ENCODE measurements around the gene MGLL. TPM values are rescaled to one million over a fixed set of nuclear protein-coding genes. Genes with fewer than 3 reads are reported as not detected.

The MGLL gene
- total RNA-seq, 3 donors from 2014 or later: 25.8 to 79.5 (median 30.2) TPM

GRCh38 chr3:127733781-127734180 is 88.5 kb downstream of the MGLL start:
- intact Hi-C loops (cut with DNase I; ENCODE audit: low total_unique reads): loop anchor here (5.0 kb wide), 1 partner anchor 814 kb away; no protein-coding TSS in a partner anchor
- Histone ChIP-seq H3K36me3 (no peaks in the 10 kb centered on the region), H3K4me3 (no peak overlapping the region), H3K27me3 (no peaks in the 10 kb centered on the region), H3K27ac (no peak overlapping the region), H3K9me3 (no peaks in the 10 kb centered on the region), H3K4me1 (peaks cover 4 to 19% of the 10 kb centered on the region in 2 donors)
- no peak for DNase-seq (ENCODE audit: low spot score in 2 of 2)
- TF ChIP-seq POLR2AphosphoS5 (IDR thresholded peaks at IDR 0.05) (no peak), CTCF (IDR thresholded peaks at IDR 0.05) (no peak), POLR2A (IDR thresholded peaks at IDR 0.05) (no peak)

- no peaks in the 10 kb centered on the region for H3K36me3 ChIP-seq
- intact Hi-C loops (cut with DNase I; ENCODE audit: low total_unique reads): loop anchor here (5.0 kb wide), 1 partner anchor 814 kb away; no protein-coding TSS in a partner anchor
- no peak for DNase-seq (ENCODE audit: low spot score in 2 of 2)
- H3K27ac ChIP-seq: no peak overlapping the region
- H3K9me3 ChIP-seq: no peaks in the 10 kb centered on the region
- TF ChIP-seq POLR2A (IDR thresholded peaks at IDR 0.05) (no peak), POLR2AphosphoS5 (IDR thresholded peaks at IDR 0.05) (no peak), CTCF (IDR thresholded peaks at IDR 0.05) (no peak)
- peaks cover 4 to 16% of the 10 kb centered on the region in 2 donors for H3K4me1 ChIP-seq
- no peak overlapping the region for H3K4me3 ChIP-seq
- H3K27me3 ChIP-seq: no peaks in the 10 kb centered on the region
Measured at GRCh38 chr3:127732879-127733350, 89.4 kb downstream of the MGLL start.

GRCh38 chr3:127732303-127732702 is 90.0 kb downstream of the MGLL start:
- Histone ChIP-seq H3K9me3 (no peaks in the 10 kb centered on the region), H3K27ac (no peak overlapping the region), H3K36me3 (no peaks in the 10 kb centered on the region), H3K4me3 (no peak overlapping the region), H3K4me1 (peaks cover 4 to 16% of the 10 kb centered on the region in 2 donors), H3K27me3 (no peaks in the 10 kb centered on the region)
- intact Hi-C loops (cut with DNase I; ENCODE audit: low total_unique reads): loop anchor here (5.0 kb wide), 1 partner anchor 815 kb away; no protein-coding TSS in a partner anchor
- DNase-seq (ENCODE audit: low spot score in 2 of 2): no peak
- TF ChIP-seq CTCF (IDR thresholded peaks at IDR 0.05): no peak
- no peak for TF ChIP-seq POLR2AphosphoS5 (IDR thresholded peaks at IDR 0.05)
- TF ChIP-seq POLR2A (IDR thresholded peaks at IDR 0.05): no peak

GRCh38 chr3:127731546-127732289 is 90.6 kb downstream of the MGLL start:
- Histone ChIP-seq H3K36me3 (no peaks in the 10 kb centered on the region), H3K27me3 (no peaks in the 10 kb centered on the region), H3K9me3 (no peaks in the 10 kb centered on the region), H3K4me3 (no peak overlapping the region), H3K27ac (no peak overlapping the region), H3K4me1 (peaks cover 4 to 16% of the 10 kb centered on the region in 2 donors)
- intact Hi-C loops (cut with DNase I; ENCODE audit: low total_unique reads): loop anchor here (5.0 kb wide), 1 partner anchor 816 kb away; no protein-coding TSS in a partner anchor
- no peak for TF ChIP-seq POLR2AphosphoS5 (IDR thresholded peaks at IDR 0.05)
- TF ChIP-seq CTCF (IDR thresholded peaks at IDR 0.05): no peak
- no peak for TF ChIP-seq POLR2A (IDR thresholded peaks at IDR 0.05)
- DNase-seq (ENCODE audit: low spot score in 2 of 2): no peak

- DNase-seq (ENCODE audit: low spot score in 2 of 2): no peak
- no peak overlapping the region for H3K4me3 ChIP-seq
- no peaks in the 10 kb centered on the region for H3K36me3 ChIP-seq
- intact Hi-C loops (cut with DNase I; ENCODE audit: low total_unique reads): loop anchor here (5.0 kb wide), 1 partner anchor 817 kb away; no protein-coding TSS in a partner anchor
- no peak overlapping the region for H3K27ac ChIP-seq
- TF ChIP-seq POLR2A (IDR thresholded peaks at IDR 0.05) (no peak), POLR2AphosphoS5 (IDR thresholded peaks at IDR 0.05) (no peak), CTCF (IDR thresholded peaks at IDR 0.05) (no peak)
- no peaks in the 10 kb centered on the region for H3K9me3 ChIP-seq
- H3K27me3 ChIP-seq: no peaks in the 10 kb centered on the region
- H3K4me1 ChIP-seq: peaks cover 0 to 16% of the 10 kb centered on the region in 2 donors
Measured at GRCh38 chr3:127730666-127731295, 91.5 kb downstream of the MGLL start.

All from breast epithelium (tissue), 4 donors.